ELR (cell line): Measurements from ENCODE around the gene YY2.
"Not testable (repeated sequence)": the region's sequence is repeated elsewhere in the genome, so short reads cannot be mapped to it uniquely, and the experiment has no call there.

Experiments used
- DNase-seq: peaks from one replicate; pipeline ENCODE4 v3.0.0-alpha.2; 2015; ENCODE audit warnings: low read depth

YY2 gene

DNA sequence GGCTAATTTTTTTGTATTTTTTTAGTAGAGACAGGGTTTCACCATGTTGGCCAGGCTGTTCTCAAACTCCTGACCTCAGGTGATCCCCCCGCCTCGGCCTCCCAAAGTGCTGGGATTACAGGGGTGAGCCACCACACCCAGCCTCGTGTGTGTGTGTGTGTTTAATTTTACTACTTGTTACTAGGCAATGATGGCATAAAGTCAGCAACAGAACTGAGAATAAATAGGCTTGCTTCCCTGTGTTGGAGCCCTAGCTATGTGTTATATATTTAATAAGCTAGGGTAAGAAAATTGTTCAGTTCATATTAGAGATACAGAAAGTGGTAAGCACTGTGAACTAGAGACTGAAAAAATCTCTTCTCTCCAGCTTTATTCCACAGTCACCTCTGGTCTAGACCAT lies 18.4 kb downstream of the YY2 start:
- not testable (repeated sequence) for DNase-seq

DNA sequence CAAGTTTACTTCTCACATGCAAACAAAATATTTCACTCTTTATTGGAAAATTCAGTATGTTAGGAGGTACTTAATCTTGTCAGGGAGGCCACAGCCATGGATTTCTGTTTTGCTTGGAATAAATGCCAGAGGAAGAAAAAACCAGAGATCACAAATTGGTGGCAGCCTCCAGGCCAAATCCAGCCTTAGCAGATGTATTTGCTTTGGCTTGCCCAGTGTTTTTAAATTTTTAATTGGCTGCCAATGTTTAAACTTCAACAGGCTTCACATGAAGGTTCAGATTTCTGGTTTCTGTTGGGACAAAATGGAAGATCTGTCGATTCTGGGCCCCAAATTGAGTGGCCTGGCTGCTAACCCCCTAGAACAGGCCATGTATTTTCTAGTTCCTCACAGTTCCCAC lies 19.2 kb downstream of the YY2 start:
- no peak for DNase-seq

DNA sequence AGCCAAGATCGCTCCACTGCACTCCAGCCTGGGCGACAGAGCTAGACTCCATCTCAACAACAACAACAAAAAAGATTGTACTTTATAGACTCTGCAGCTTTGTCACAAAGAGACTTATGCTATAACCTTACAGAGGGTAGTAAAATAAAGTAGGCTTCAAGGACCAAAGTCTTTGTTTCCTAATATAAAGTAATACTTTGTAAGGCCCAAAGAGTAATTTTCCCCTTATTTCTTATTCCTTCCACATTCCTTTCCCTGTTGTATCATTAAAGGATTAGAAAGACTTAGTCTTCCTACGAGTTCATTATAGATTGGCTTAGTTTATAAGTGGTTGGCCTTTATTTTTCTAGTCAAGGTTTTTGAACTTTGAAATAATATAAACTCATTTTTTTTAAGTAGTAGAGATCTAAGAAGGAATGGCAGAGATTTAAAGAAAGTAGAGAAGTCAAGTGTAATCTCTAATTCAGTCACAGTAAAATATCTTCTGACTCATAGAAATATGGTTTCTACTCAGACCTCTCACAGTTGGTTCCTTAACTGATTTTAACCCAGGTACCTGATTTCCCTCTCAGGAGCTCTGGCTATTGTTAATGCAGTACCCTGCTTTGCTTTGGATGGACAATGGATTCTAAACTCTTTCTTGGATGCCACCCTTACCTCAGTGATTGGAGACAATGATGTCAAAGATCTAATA lies 26.2 kb downstream of the YY2 start:
- no peak for DNase-seq

DNA sequence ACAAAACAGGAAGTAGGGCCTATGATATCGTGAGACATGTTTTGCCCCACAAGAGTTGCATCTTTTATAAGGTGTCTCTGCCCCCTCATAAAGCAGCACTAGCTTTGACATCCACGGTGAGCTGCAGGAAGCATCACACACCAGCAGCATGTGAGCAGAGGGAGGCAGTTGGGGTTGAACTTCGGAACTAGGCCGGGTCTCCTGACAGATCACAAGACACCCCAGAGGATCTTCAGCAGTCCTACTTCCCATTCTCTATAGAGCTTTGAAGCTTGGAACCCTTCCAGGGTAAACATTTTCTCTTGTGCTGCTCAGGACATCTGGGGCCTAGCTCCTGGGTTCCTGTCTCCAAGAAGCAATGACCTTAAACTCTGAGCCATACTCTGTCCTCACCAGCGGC lies 27.5 kb downstream of the YY2 start:
- DNase-seq = no peak

DNA sequence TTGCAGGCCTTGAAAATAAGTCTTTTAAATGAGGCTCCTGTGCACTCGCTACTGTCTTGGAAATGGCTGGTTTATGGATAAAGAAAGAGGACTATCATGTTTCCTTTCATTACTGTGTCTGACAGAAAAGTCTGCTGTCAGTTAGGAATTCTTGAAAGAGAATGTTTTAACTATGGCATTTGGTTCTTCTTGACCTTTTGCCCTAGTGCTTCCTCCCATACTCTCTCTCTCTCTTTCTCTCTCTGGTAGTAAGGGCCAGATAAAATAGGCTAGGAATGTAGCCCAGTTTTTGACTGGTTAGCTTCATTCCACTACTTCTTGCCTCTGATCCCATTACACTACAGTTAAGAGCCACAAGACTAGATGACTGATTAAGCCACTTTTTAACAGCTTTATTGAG lies 29.8 kb downstream of the YY2 start:
- no peak for DNase-seq

DNA sequence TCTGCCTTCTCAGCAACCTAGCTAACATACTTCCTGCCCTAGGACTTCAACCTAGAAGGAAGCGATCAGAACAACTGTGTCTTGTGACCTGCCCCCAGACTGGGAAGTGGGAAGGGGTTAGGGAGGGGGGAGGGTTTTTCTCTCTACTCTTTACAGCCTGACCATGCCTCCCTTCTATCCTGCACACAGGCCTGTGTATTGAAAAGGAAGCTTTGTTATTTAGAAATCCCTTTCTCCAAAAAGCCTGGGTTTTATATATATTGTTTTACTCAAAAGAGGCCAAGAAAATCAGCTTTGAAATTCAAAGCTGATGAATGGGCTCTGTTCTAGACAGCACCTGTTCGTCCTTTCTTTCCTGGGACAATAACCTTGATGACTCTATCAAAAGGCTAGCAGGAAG lies 49.5 kb downstream of the YY2 start:
- no peak for DNase-seq

DNA sequence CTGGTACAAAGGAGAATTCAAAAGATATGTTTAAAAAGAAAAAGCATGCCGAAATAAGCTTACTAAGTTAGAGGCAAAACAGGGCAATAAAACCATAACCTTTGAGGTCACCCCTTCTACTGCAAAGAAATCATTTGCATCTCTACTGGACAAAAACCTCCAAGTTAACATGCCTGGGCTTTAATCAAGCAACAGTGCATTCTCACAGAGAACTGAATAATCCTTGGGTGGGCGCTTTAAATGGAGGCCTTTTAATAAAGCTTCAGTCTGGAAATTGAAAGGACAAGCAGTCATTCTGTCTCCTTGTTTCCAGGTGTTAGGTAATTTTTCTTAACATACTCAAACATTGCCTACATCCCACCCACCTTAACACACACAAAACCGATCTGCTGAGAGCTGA lies 50.2 kb downstream of the YY2 start:
- no peak for DNase-seq

DNA sequence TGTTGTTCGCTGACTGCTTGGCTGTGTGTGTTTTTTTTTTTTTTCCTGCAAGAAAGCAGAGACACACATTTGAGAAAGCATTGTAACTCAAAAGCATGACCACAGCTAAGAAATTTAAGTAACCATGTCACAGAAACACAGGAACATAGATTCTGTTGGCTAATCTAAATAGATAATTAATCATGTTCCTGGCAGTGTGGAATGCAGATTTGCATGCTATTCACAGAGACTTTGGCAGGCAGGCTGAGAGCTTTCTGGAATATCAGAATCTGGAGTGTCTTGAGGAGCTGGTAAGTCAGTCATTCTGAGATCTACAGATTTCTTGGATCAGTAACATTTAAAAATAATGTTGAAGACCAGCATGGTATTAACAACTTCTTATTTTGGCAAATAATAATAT lies 51.5 kb downstream of the YY2 start:
- no peak for DNase-seq
